SJCRH30 (cell line): ENCODE results near the gene TEDC1. TPM values are rescaled to one million over a fixed set of nuclear protein-coding genes. Genes with fewer than 3 reads are reported as not detected.

Experiments
- DNase-seq, 2 experiments: peaks; one replicate each; pipeline ENCODE4 v3.0.0-alpha.2; 2015 to 2020
- H3K27ac ChIP-seq: fragments of 250-450 bp; sonication (Bioruptor Pico); 2 replicates; pipeline ENCODE4 v1.5.1; 2020; ENCODE audit warnings: mild to moderate bottlenecking, moderate library complexity
- H3K27me3 ChIP-seq: fragments of 250-450 bp; sonication (Bioruptor Pico); 2 replicates; pipeline ENCODE4 v1.5.1; 2020; ENCODE audit warnings: mild to moderate bottlenecking, moderate library complexity
- H3K36me3 ChIP-seq: fragments of 250-450 bp; sonication (Bioruptor Pico); 2 replicates; pipeline ENCODE4 v1.5.1; 2020; ENCODE audit warnings: mild to moderate bottlenecking, moderate library complexity
- H3K4me1 ChIP-seq: fragments of 250-450 bp; sonication (Bioruptor Pico); 2 replicates; pipeline ENCODE4 v1.5.1; 2020; ENCODE audit warnings: mild to moderate bottlenecking, moderate library complexity
- H3K4me3 ChIP-seq: fragments of 250-450 bp; sonication (Bioruptor Pico); 2 replicates; pipeline ENCODE4 v1.5.1; 2020; ENCODE audit warnings: mild to moderate bottlenecking, moderate library complexity
- H3K9me3 ChIP-seq: fragments of 250-450 bp; sonication (Bioruptor Pico); replicated peaks from 2 replicates; pipeline ENCODE4 v1.5.1; 2020; ENCODE audit warnings: mild to moderate bottlenecking, moderate library complexity
- total RNA-seq: library from RNA; depleted of rRNA; stranded (reverse); fragments of >200 nt; shearing (Covaris generic); gene quantifications from 2 replicates; pipeline ENCODE4 v1.2.3, GENCODE V29; 2014

Gene TEDC1
- total RNA-seq, 1 experiment from 2014 or later, result 37.4 TPM

DNA sequence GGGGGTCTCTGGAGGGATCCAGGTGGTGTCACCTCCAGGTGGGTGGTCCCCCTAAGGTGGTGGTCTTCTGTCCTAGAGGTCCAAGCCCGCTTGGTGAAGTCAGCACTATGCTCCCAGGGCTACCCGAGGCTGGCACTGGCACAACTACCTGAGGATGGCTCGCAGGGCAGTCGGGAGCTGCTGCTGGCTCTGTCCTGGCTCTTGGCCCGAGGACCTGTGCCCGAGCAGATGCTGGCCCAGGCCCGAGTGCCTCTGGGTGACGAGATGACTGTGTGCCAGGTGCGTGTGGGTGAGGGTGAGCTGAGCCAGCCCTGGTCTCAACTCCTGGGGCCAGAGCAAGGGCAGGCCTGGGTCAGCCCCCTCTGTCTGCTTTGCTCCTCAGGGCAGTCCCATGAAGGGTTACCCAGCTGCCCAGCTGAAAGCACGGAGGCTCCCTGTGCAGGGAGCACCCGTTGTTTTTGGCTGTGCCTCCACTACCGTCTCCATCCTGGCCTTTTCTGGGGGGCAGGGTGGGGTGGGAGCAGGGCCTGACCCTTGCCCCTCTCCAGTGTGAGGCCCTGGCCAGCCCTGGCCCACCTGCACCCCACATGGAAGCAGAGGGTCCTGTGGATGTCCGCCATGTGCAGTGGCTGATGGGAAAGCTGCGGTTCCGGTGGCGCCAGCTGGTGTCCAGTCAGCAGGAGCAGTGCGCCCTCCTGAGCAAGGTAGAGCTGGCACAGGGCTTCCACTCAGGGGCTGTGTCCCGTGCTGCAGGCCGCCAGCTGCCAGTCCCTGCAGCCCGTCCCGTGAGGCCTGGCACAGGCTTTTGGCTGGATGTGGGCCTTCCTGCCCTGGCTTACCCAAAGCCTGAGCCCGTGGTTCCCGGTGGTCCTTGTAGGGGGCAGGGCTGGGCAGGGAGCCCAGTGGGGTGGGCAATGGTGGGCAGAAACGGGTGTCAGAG, 1.3 kb downstream of the TEDC1 start:
- peaks cover 8% of the 10 kb centered on the region; the same call in 1 of the 2 replicates for H3K4me1 ChIP-seq
- no peak overlapping the region for H3K27ac ChIP-seq
- no peaks in the 10 kb centered on the region for H3K27me3 ChIP-seq
- no peaks in the 10 kb centered on the region; the same call in 1 of the 2 replicates for H3K36me3 ChIP-seq
- H3K4me3 ChIP-seq, result peak overlapping the region; percentile 91
- H3K9me3 ChIP-seq, result no peaks in the 10 kb centered on the region
- no peak for DNase-seq

GRCh38 chr14:105492971-105493871, 2.2 kb downstream of the TEDC1 start:
- H3K9me3 ChIP-seq, result no peaks in the 10 kb centered on the region
- DNase-seq, result no peak
- H3K4me3 ChIP-seq, result no peak overlapping the region
- no peak overlapping the region for H3K27ac ChIP-seq
- peaks cover 15% of the 10 kb centered on the region for H3K4me1 ChIP-seq
- H3K36me3 ChIP-seq, result no peaks in the 10 kb centered on the region; the same call in 1 of the 2 replicates
- no peaks in the 10 kb centered on the region for H3K27me3 ChIP-seq

DNA sequence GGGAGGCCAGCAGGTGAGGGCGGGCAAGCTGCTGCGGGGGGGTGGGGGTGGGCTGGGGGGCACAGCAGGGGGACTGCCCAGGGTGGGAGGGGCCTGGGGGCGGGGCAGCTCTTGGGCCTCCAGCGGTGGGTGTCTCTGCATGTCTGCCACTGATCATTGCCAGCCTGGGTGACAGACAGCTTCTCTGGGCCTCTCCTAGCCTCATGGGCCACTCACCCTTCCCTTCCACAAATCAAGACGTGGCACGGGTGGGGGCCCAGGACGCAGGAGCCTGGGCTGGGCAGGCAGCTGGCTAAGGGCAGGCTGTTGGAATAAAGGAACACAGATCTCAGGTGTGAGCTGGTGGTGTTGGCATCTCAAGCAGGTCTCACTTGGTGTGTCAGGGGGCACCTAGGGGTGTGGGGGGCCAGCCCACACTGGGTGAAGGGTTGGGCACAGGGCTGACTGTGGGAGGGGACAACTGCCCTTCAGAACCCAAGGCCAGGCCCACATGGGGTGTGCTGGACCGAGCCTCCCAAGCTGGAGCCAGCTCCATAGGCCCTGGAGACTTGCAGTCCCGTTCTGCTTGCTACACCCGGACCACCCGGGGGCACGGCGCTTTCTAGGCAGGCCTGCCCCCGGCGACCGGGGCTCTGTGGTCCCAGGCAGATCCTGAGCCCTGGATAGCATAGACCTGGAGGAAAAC, 3.0 kb downstream of the TEDC1 start:
- Histone ChIP-seq H3K27ac (no peak overlapping the region), H3K27me3 (no peaks in the 10 kb centered on the region), H3K9me3 (no peaks in the 10 kb centered on the region), H3K36me3 (no peaks in the 10 kb centered on the region; the same call in 1 of the 2 replicates), H3K4me1 (peaks cover 19% of the 10 kb centered on the region), H3K4me3 (no peak overlapping the region)
- DNase-seq, result no peak

- H3K9me3 ChIP-seq, result no peaks in the 10 kb centered on the region
- no peak overlapping the region for H3K27ac ChIP-seq
- no peak for DNase-seq
- no peak overlapping the region for H3K4me3 ChIP-seq
- peaks cover 17% of the 10 kb centered on the region for H3K4me1 ChIP-seq
- H3K36me3 ChIP-seq, result no peaks in the 10 kb centered on the region; the same call in 1 of the 2 replicates
- H3K27me3 ChIP-seq, result no peaks in the 10 kb centered on the region
These were observed 3.5 kb downstream of the TEDC1 start for GRCh38 chr14:105494606-105494929.

GRCh38 chr14:105495101-105495989, 4.3 kb downstream of the TEDC1 start:
- Histone ChIP-seq H3K36me3 (no peaks in the 10 kb centered on the region; the same call in 1 of the 2 replicates), H3K9me3 (no peaks in the 10 kb centered on the region)
- peak in 1 of 2 experiments; percentile 6 for DNase-seq

GRCh38 chr14:105495990-105496830, 5.2 kb downstream of the TEDC1 start:
- DNase-seq, result peak in 1 of 2 experiments; percentile 11
- no peaks in the 10 kb centered on the region; the same call in 1 of the 2 replicates for H3K36me3 ChIP-seq
- H3K27ac ChIP-seq, result no peak overlapping the region
- peaks cover 29% of the 10 kb centered on the region for H3K4me1 ChIP-seq
- no peaks in the 10 kb centered on the region for H3K9me3 ChIP-seq
- no peaks in the 10 kb centered on the region for H3K27me3 ChIP-seq
- no peak overlapping the region for H3K4me3 ChIP-seq

More at GRCh38 chr14:105495101-105495989, 4.3 kb downstream of the TEDC1 start:
- H3K4me3 ChIP-seq, result no peak overlapping the region
- no peaks in the 10 kb centered on the region for H3K27me3 ChIP-seq
- H3K27ac ChIP-seq, result no peak overlapping the region
- H3K4me1 ChIP-seq, result peaks cover 25% of the 10 kb centered on the region

DNA sequence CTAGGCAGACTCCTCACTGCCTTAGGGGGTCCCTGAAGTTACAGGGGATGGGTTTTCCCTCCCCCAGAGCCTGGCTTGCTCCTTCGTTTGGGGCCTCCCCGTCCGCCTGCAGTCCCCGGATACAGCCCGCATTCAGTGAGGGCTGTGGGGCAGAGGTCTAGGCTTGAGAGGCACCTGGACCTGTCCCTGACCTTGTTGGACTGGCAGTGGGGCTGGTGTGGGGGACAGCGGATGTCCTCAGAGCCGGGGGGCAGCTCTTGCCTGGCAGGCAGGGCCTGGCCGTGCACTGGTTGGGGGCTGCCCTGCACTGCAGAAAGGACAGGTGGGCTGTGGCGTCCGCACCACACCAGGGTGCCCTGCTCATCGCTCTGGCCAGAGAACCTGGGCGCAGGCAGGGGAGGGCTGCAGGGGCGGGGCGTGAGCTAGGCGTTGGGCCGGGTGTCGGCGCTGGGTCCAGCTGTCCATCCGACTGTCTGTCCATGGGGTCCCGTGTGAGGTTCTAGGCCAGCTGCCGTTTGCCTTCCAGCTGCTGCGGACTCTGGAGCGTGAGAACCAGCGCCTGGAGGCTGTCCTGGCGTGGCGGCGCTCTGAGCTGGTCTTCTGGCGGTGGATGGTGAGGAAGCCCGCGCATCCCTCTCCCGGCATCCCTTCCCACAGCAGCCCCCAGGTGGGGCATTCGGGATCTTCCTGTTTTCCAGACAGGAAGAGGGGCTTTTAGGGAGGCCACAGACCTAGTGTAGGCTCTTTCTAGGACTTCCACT, 6.0 kb downstream of the TEDC1 start:
- Histone ChIP-seq H3K27ac (no peak overlapping the region), H3K9me3 (no peaks in the 10 kb centered on the region), H3K4me1 (peaks cover 29% of the 10 kb centered on the region), H3K4me3 (no peak overlapping the region), H3K27me3 (no peaks in the 10 kb centered on the region), H3K36me3 (no peaks in the 10 kb centered on the region; the same call in 1 of the 2 replicates)
- peak in 1 of 2 experiments; percentile 12 for DNase-seq

GRCh38 chr14:105497671-105498429, 6.8 kb downstream of the TEDC1 start:
- Histone ChIP-seq H3K9me3 (no peaks in the 10 kb centered on the region), H3K27me3 (no peaks in the 10 kb centered on the region), H3K27ac (no peak overlapping the region; the same call in 1 of the 2 replicates), H3K4me1 (peaks cover 29% of the 10 kb centered on the region), H3K36me3 (no peaks in the 10 kb centered on the region; the same call in 1 of the 2 replicates), H3K4me3 (no peak overlapping the region)
- DNase-seq, result peak; percentile 30 to 32

DNA sequence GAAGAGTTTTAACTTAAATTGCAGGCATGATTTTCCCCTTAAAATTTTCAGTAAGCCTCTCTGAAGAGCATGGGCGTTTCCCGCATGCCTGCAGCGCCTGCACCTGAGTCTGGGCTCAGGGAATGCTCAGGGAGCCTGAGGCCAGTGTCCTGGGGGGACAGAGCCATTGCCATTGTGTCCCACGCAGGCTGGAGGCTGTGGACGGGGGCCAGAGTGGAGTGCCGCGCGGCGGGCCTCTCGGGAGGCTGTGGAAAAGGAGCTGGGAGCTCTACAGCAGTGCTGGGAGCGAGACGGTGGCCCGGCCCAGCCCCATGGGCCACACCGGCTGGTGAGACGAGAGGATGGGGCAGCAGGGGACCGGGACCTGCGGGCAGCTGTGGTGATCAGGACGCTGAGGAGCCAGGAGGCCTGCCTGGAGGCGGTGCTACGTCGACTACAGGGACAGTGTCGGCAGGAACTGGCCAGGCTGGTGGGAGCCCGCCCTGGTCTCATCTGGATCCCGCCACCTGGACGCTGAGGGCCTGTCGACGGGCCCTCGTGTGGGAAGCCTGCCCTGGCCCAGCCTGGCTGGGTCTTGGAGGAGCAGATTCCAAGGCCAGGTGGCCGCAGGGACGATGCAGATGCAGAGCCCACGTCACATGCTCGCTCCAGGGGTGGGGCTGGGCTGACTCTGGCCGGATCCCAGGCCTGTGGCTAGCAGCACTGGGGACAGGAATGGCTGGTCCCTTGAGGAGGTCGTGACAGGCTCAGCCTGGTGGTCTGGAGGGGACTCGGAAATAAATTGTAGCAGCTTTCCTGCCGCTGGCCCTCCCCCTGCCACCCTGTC, 7.6 kb downstream of the TEDC1 start:
- Histone ChIP-seq H3K27ac (peak overlapping the region; percentile 68), H3K36me3 (no peaks in the 10 kb centered on the region), H3K4me1 (peaks cover 29% of the 10 kb centered on the region), H3K27me3 (no peaks in the 10 kb centered on the region), H3K4me3 (no peak overlapping the region), H3K9me3 (no peaks in the 10 kb centered on the region)
- DNase-seq, result peak in 1 of 2 experiments; percentile 76

GRCh38 chr14:105499256-105500035, 8.4 kb downstream of the TEDC1 start:
- Histone ChIP-seq H3K36me3 (no peaks in the 10 kb centered on the region), H3K27me3 (no peaks in the 10 kb centered on the region), H3K9me3 (no peaks in the 10 kb centered on the region), H3K4me3 (no peak overlapping the region), H3K27ac (peak overlapping the region; percentile 68), H3K4me1 (peaks cover 29% of the 10 kb centered on the region)
- DNase-seq, result peak; percentile 97 to 98
